Measurements from ENCODE around the gene DSCAML1. TPM values are rescaled to one million over a fixed set of nuclear protein-coding genes. Genes with fewer than 3 reads are reported as not detected.

DSCAML1 gene
- total RNA-seq, 2 experiments from 2014 or later = not detected

DNA sequence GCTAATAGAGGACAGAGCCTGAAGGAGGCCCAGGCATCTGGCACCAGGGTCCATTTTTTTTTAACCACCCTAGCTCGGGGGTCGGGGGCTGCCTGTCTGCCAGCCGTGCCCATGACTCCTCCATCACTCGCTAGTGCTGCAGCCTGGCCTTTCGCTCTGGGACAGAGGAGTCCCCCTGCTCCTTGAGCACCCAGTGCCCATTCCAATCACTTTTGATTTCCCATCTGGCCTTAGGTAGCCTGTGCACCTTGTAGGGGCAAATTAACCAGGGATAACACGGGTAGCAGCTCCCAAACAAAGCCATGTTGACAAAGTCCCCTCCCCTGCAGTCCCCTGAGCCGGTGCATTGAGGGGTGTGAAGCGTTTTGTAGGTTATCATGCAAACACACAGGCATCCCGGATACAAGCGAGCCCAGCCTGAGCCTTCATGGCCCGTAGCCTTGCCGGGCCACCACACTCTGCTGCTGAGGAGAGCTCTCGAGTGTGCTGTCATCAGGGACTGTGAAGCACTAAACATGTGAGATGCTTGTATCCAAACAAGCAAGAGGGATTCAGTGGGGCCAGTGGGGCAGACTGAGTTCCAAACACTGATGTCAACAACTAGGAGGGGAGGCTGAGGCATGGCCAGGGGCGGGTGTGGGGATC lies 208.7 kb downstream of the DSCAML1 start:
- TF ChIP-seq, protein P1, sequence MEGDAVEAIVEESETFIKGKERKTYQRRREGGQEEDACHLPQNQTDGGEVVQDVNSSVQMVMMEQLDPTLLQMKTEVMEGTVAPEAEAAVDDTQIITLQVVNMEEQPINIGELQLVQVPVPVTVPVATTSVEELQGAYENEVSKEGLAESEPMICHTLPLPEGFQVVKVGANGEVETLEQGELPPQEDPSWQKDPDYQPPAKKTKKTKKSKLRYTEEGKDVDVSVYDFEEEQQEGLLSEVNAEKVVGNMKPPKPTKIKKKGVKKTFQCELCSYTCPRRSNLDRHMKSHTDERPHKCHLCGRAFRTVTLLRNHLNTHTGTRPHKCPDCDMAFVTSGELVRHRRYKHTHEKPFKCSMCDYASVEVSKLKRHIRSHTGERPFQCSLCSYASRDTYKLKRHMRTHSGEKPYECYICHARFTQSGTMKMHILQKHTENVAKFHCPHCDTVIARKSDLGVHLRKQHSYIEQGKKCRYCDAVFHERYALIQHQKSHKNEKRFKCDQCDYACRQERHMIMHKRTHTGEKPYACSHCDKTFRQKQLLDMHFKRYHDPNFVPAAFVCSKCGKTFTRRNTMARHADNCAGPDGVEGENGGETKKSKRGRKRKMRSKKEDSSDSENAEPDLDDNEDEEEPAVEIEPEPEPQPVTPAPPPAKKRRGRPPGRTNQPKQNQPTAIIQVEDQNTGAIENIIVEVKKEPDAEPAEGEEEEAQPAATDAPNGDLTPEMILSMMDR (conservative IDR thresholded peaks at IDR 0.05; ENCODE audit: low read length) = no peak
- no peak for TF ChIP-seq EZH2phosphoT487 (IDR thresholded peaks at IDR 0.05; ENCODE audit: borderline replicate concordance, low read depth, low read length)
- H3K79me2 ChIP-seq (ENCODE audit: insufficient read depth, low read depth, low read length) = no peaks in the 10 kb centered on the region
- H3K9me3 ChIP-seq (ENCODE audit: low read length) = no peaks in the 10 kb centered on the region
- H3K4me2 ChIP-seq (ENCODE audit: low read length) = no peak overlapping the region
- POLR2A ChIA-PET = no interaction called here
- peaks cover 11% of the 10 kb centered on the region for H3K4me1 ChIP-seq (ENCODE audit: insufficient read depth, low read length, poor library complexity, severe bottlenecking)
- H4K20me1 ChIP-seq (ENCODE audit: insufficient read depth, low read length) = no peaks in the 10 kb centered on the region
- H3K27ac ChIP-seq (ENCODE audit: low read depth, low read length, poor library complexity, severe bottlenecking) = no peak overlapping the region
- intact Hi-C loops (cut with micrococcal nuclease; ENCODE audit: unreplicated experiment) = no loop called here
- CTCF ChIA-PET (ENCODE audit: unreplicated experiment) = no interaction called here
- no peaks in the 10 kb centered on the region for H3K9me2 ChIP-seq (ENCODE audit: insufficient read depth, low read length)
- no peak overlapping the region for H3K4me3 ChIP-seq (ENCODE audit: low read depth, low read length, poor library complexity, severe bottlenecking)
- no peak for DNase-seq (ENCODE audit: low spot score)
- H2AFZ ChIP-seq (ENCODE audit: low read length) = no peak overlapping the region
- H3K36me3 ChIP-seq (ENCODE audit: insufficient read depth, low read length) = no peaks in the 10 kb centered on the region
- no TSS peak for BruUV-seq (replicated peaks)

DNA sequence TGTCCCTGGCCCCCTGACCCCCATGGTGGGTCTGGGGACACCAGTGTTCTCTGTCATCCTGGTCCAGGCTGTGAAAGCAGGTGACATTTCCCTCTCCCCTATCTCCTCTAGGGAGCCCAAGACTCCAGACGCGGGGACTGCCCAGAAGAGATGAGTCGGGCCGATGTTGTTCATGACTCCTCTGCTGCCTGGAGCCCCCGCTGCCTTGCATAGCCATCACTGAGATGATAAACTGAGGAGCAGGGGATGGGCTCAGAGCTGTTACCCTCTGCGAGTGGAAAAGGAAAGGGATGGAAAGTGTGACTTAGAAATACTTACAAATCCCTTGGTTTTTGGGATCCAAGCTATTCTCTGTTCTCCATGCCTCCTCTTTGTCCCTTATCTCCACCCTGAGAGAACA lies 209.6 kb downstream of the DSCAML1 start:
- Histone ChIP-seq H2AFZ (ENCODE audit: low read length) (no peak overlapping the region), H3K27ac (ENCODE audit: low read depth, low read length, poor library complexity, severe bottlenecking) (no peak overlapping the region), H3K36me3 (ENCODE audit: insufficient read depth, low read length) (no peaks in the 10 kb centered on the region), H3K79me2 (ENCODE audit: insufficient read depth, low read depth, low read length) (no peaks in the 10 kb centered on the region), H3K9me2 (ENCODE audit: insufficient read depth, low read length) (no peaks in the 10 kb centered on the region), H3K4me2 (ENCODE audit: low read length) (no peak overlapping the region), H3K4me3 (ENCODE audit: low read depth, low read length, poor library complexity, severe bottlenecking) (no peak overlapping the region), H4K20me1 (ENCODE audit: insufficient read depth, low read length) (no peaks in the 10 kb centered on the region), H3K4me1 (ENCODE audit: insufficient read depth, low read length, poor library complexity, severe bottlenecking) (peaks cover 11% of the 10 kb centered on the region), H3K9me3 (ENCODE audit: low read length) (no peaks in the 10 kb centered on the region)
- no TSS peak for BruUV-seq (replicated peaks)
- no peak for TF ChIP-seq EZH2phosphoT487 (IDR thresholded peaks at IDR 0.05; ENCODE audit: borderline replicate concordance, low read depth, low read length)
- TF ChIP-seq, protein P1 (conservative IDR thresholded peaks at IDR 0.05; ENCODE audit: low read length) = no peak
- ChIA-PET POLR2A (no interaction called here), CTCF (ENCODE audit: unreplicated experiment) (no interaction called here)
- intact Hi-C loops (cut with micrococcal nuclease; ENCODE audit: unreplicated experiment) = no loop called here
- no peak for DNase-seq (ENCODE audit: low spot score)

DNA sequence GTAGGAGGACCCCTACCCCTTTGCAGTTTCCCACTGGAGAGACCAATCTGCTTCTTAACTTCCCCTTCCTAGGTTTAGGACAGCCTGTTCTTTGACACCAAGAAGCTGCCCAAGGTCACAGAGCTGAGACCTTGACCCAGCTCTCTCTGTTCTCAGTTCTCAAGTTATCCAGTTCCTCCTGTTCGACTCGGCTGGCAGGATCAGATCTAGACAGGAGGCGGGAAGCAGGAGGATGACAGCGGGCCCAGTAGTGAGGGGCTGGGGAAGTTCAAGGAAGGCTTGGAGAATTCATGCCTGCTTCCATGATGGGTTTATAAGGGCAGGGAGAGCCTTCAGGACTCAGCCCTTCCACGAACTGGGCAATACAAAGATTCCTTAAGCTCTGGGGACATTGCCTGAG lies 210.6 kb downstream of the DSCAML1 start:
- ChIA-PET POLR2A (no interaction called here), CTCF (ENCODE audit: unreplicated experiment) (no interaction called here)
- no peak overlapping the region for H3K4me3 ChIP-seq (ENCODE audit: low read depth, low read length, poor library complexity, severe bottlenecking)
- H3K79me2 ChIP-seq (ENCODE audit: insufficient read depth, low read depth, low read length) = no peaks in the 10 kb centered on the region
- TF ChIP-seq, protein P1 (conservative IDR thresholded peaks at IDR 0.05; ENCODE audit: low read length) = no peak
- TF ChIP-seq EZH2phosphoT487 (IDR thresholded peaks at IDR 0.05; ENCODE audit: borderline replicate concordance, low read depth, low read length) = no peak
- no peak for DNase-seq (ENCODE audit: low spot score)
- no peak overlapping the region for H3K27ac ChIP-seq (ENCODE audit: low read depth, low read length, poor library complexity, severe bottlenecking)
- no peaks in the 10 kb centered on the region for H4K20me1 ChIP-seq (ENCODE audit: insufficient read depth, low read length)
- no peaks in the 10 kb centered on the region for H3K36me3 ChIP-seq (ENCODE audit: insufficient read depth, low read length)
- no peaks in the 10 kb centered on the region for H3K9me3 ChIP-seq (ENCODE audit: low read length)
- intact Hi-C loops (cut with micrococcal nuclease; ENCODE audit: unreplicated experiment) = no loop called here
- BruUV-seq (replicated peaks) = no TSS peak
- H3K9me2 ChIP-seq (ENCODE audit: insufficient read depth, low read length) = no peaks in the 10 kb centered on the region
- H2AFZ ChIP-seq (ENCODE audit: low read length) = no peak overlapping the region
- no peak overlapping the region for H3K4me2 ChIP-seq (ENCODE audit: low read length)
- H3K4me1 ChIP-seq (ENCODE audit: insufficient read depth, low read length, poor library complexity, severe bottlenecking) = peaks cover 11% of the 10 kb centered on the region

Measured in OCI-LY7 (cell line).